ENCODE measurements around the gene GSC2. TPM values are rescaled to one million over a fixed set of nuclear protein-coding genes. Genes with fewer than 3 reads are reported as not detected.
A peak's percentile ranks its signal among the peaks of the same experiment; 100 is the strongest.

GSC2 gene
- total RNA-seq, 6 experiments from 2014 or later, result not detected

- Mint-ChIP-seq H3K27me3 (ENCODE audit: insufficient read depth) (peaks cover 4% of the 10 kb centered on the region; the same call in 1 of the 2 replicates), H3K36me3 (ENCODE audit: low read depth) (no peaks in the 10 kb centered on the region), H3K4me3 (no peak overlapping the region), H3K4me1 (ENCODE audit: low read depth) (peaks cover 30% of the 10 kb centered on the region), H3K27ac (no peak overlapping the region), H3K9me3 (no peaks in the 10 kb centered on the region)
- TF ChIP-seq, protein P1, sequence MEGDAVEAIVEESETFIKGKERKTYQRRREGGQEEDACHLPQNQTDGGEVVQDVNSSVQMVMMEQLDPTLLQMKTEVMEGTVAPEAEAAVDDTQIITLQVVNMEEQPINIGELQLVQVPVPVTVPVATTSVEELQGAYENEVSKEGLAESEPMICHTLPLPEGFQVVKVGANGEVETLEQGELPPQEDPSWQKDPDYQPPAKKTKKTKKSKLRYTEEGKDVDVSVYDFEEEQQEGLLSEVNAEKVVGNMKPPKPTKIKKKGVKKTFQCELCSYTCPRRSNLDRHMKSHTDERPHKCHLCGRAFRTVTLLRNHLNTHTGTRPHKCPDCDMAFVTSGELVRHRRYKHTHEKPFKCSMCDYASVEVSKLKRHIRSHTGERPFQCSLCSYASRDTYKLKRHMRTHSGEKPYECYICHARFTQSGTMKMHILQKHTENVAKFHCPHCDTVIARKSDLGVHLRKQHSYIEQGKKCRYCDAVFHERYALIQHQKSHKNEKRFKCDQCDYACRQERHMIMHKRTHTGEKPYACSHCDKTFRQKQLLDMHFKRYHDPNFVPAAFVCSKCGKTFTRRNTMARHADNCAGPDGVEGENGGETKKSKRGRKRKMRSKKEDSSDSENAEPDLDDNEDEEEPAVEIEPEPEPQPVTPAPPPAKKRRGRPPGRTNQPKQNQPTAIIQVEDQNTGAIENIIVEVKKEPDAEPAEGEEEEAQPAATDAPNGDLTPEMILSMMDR (IDR thresholded peaks at IDR 0.05), result no peak
- DNase-seq, result no peak
These were observed 30.1 kb upstream of the GSC2 start for GRCh38 chr22:19180234-19180633.

DNA sequence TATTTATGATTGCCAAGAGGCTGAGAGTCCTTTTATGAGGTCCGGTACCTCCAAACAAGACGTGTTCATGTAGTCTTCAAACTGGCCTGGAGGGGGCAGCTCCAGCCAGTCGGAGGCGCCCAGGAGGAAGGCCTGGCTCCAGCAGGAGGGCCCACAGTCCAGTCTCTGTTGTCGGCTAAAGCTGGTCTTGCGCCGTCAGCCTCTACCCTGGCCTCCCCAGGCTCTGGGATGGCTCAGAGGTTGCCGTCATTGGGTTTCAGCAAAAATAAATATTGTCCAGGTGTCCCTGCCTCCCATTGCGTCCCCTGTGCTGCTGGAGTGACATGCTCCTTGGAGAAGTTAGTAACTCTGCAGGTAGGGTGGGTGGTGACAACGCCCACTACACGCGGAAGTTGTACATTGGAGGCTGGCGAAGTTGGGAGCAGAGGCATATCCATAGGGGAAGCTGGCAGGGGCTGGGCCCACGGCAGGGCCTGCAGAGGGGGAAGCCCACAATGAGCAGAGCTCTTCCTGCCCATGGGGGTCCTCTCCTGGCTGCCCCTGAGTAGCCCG lies 29.5 kb upstream of the GSC2 start:
- TF ChIP-seq, protein P1 (IDR thresholded peaks at IDR 0.05), result peak; percentile 81
- peak overlapping the region; percentile 75 for H3K27ac Mint-ChIP-seq
- no peaks in the 10 kb centered on the region for H3K36me3 Mint-ChIP-seq (ENCODE audit: low read depth)
- peaks cover 4% of the 10 kb centered on the region; the same call in 1 of the 2 replicates for H3K27me3 Mint-ChIP-seq (ENCODE audit: insufficient read depth)
- DNase-seq, result peak; percentile 81
- peak overlapping the region; percentile 86 for H3K4me3 Mint-ChIP-seq
- peaks cover 31% of the 10 kb centered on the region for H3K4me1 Mint-ChIP-seq (ENCODE audit: low read depth)
- H3K9me3 Mint-ChIP-seq, result no peaks in the 10 kb centered on the region

- peak within 1 kb of the TSS; percentile 75 for H3K27ac Mint-ChIP-seq
- H3K4me3 Mint-ChIP-seq, result peak within 1 kb of the TSS; percentile 86
- peaks cover 35% of the 10 kb centered on the region for H3K4me1 Mint-ChIP-seq (ENCODE audit: low read depth)
- peak; percentile 69 for DNase-seq
- TF ChIP-seq, protein P1 (IDR thresholded peaks at IDR 0.05), result no peak
- no peaks in the 10 kb centered on the region for H3K36me3 Mint-ChIP-seq (ENCODE audit: low read depth)
- H3K9me3 Mint-ChIP-seq, result no peaks in the 10 kb centered on the region
- H3K27me3 Mint-ChIP-seq (ENCODE audit: insufficient read depth), result peaks cover 2% of the 10 kb centered on the region
These were observed 28.8 kb upstream of the GSC2 start, which contains the start of gene SLC25A1 for GRCh38 chr22:19178657-19179496. SLC25A1 (minus strand) TSS chr22:19178736; CDS start chr22:19178673, 63 bp downstream.

GRCh38 chr22:19178065-19178656 lies 28.1 kb upstream of the GSC2 start:
- Mint-ChIP-seq H3K36me3 (ENCODE audit: low read depth) (no peaks in the 10 kb centered on the region), H3K4me1 (ENCODE audit: low read depth) (peaks cover 42% of the 10 kb centered on the region), H3K9me3 (no peaks in the 10 kb centered on the region), H3K27ac (no peak overlapping the region), H3K27me3 (ENCODE audit: insufficient read depth) (peaks cover 4% of the 10 kb centered on the region), H3K4me3 (peak overlapping the region; percentile 74)
- TF ChIP-seq, protein P1 (IDR thresholded peaks at IDR 0.05), result no peak
- DNase-seq, result no peak

DNA sequence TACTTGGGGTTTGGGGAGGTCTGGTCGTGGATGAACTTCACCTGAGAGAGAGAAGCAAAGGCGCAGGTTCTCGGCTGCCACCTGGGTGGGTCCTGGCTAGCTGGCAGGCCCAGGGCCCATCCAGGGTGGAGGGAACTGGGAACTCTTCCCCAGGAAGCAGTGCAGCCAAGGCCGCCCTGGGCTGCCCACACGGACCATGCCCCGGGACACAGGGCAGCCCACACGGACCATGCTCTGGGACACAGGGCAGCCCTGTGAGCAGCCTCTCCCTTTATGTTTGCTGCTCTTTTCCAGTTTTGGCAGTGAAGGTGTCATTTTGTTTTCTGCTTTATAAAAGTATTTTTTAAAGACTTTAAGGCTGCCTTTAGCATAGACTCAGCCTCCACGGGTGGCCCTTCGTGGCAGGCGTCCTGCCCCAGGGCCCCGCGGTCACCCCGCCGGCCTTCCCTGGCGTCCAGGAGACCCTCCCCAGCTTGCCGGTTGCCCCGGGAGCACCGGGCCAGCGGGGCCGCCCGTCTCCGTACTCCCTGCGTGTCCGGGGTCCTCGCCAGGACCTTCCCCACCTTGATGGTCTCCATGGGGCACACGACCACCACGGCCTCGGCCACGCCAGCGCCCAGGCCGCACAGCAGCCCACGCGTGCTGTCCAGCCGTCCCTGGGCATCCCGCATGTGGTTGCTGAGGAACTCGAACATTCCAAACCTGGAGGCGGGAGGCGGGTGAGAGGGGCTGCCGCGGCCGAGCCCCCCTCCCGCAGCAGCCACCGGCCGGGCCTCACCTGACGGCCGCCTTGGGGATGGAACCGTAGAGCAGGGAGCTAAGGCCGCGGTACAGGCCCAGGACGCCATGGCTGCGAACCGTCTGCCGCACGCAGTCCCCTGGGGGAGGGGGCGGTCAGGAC lies 27.3 kb upstream of the GSC2 start:
- Mint-ChIP-seq H3K4me1 (ENCODE audit: low read depth) (peaks cover 50% of the 10 kb centered on the region), H3K27me3 (ENCODE audit: insufficient read depth) (peaks cover 4% of the 10 kb centered on the region), H3K4me3 (peak overlapping the region; percentile 78), H3K27ac (peak overlapping the region; percentile 48), H3K36me3 (ENCODE audit: low read depth) (peaks cover 6% of the 10 kb centered on the region; the same call in 1 of the 2 replicates), H3K9me3 (no peaks in the 10 kb centered on the region)
- TF ChIP-seq, protein P1 (IDR thresholded peaks at IDR 0.05), result no peak
- no peak for DNase-seq

Measured in HFFc6 (cell line).